GM18861 (cell line): ENCODE results near the gene TPCN2.
"Not testable (repeated sequence)": the region's sequence is repeated elsewhere in the genome, so short reads cannot be mapped to it uniquely, and the experiment has no call there.

ENCODE experiments used
- ATAC-seq: cut with Tn5 transposase; IDR thresholded peaks from one replicate; pipeline ENCODE4 v1.9.1; 2021; ENCODE audit not compliant: unreplicated experiment

The TPCN2 gene

DNA sequence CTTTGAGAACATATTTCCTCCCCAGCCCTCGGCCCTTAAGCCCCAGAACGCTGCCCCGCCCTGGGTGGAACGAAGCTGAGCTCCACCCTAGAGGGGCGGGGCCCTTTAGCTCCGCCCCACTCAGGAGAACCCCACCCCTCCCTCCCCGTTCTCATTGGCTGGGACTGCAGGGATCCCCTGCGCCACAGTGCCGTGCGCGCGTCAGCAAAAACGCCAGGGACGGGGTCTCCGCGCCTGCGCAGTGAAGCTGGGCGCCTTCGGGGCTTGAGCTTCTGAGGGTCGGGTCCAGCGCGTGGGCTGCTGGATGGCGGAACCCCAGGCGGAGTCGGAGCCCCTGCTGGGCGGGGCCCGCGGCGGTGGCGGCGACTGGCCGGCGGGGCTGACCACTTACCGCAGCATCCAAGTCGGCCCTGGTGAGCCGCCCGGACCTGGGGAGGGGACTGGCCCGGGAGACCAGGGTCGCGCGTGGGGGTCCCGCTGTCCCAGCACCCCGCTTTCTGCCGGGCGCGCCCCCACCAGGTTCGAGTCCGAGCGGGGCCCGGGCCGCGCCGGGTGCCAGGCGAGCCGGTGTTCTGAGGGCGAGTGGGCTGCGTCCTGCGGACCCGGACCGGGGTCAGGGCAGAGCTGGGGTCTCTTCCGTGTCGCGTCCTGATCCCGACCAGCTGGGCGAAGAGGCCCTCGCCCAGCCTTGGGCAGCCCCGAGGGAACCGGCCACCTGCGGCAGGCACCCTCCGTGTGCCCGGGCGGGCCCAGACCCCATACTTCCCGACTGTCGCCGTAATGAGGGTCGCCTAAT is at the start of gene TPCN2:
Gene TPCN2 (plus strand): TSS at position 239 of the 796 bp plus-strand sequence. CDS start 66 bp downstream, at position 305.
- peak; percentile 47 for ATAC-seq

- ATAC-seq = no peak
These were observed 49.5 kb upstream of the TPCN2 start for GRCh38 chr11:68999093-68999747.

GRCh38 chr11:68999748-69000355 is 48.9 kb upstream of the TPCN2 start:
- not testable (repeated sequence) for ATAC-seq

GRCh38 chr11:69000391-69000790 is 48.3 kb upstream of the TPCN2 start:
- no peak for ATAC-seq

DNA sequence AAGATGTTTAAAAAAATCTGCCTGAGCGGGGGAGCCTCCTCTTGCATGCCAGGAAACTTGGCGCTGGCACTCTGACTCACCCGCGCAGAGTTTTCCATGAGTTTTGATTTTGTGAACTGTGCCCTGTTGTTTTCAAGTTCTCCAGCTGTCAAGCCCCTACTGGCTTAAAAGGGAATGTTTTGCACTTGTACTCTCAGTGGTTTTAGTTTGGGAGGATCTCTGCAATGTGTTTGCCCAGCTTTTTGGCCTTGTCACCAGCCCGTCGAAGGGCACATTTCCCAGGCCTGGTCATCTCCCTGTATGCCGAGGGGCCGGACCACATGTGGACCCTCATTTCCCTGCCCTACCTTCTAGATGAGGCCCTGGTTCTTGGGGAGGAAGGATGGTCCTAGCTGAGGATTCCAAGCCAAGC is 47.9 kb upstream of the TPCN2 start:
- ATAC-seq = no peak

DNA sequence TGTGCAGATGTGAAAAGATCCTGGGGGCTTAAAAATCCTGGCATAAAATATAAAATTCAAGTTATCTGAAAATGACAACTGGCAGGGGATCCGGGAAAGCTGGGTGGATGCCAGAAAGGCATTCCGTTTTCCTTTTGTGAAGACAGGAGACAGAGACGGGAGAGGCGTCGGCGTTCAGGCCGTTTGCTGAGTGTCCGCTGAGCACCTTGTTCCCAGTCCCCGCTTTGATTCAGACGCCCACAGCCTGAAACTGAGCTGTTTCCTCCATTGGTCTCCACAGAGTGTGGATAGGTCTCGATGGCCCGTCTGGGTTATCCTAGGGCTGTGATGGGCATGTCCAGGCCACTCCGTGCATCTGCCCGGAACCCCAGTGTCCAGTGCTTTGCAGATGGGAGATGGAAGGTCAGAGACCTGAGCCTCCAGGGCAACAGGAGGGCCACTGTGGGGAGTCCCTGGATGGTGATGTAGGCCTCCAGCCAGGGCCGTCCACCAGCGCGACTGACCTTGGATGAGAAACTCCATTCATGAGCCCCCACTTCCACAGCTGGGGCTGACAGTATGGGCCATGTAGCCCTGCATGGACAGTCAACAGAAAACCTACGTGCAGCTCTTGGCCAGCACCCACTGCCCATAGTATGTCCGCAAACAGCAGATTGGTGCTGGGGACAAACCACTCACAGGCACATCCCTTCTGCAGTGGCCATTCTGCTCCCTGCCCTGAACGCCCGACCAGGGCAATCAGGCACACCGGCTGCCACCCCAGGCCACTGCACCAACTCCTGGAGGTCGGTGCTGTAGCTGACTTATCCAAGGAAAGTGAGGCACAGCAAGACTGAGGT is 47.3 kb upstream of the TPCN2 start:
- no peak for ATAC-seq

DNA sequence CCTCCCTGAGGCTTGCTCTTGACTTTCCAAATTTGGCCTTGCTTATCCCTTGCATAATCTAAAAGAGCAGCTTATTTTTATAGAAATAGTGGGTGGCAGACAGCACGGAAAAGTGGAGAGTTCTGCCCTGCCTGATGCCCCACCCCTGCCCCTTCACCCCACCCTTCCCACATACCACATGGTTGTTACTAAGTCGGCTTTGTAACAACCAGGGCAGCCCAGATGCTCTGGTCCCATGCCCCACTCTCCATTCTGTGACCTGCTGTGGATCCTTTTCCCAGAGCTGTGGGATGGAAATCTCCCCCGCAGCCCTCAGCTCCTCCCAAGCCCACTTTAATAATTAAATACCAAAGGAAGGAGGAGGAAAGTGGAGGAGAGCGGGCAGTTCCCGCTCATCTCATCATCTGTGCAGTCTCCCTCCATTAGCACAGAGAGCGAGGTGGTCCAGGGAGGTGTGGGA is 46.6 kb upstream of the TPCN2 start:
- ATAC-seq = no peak

DNA sequence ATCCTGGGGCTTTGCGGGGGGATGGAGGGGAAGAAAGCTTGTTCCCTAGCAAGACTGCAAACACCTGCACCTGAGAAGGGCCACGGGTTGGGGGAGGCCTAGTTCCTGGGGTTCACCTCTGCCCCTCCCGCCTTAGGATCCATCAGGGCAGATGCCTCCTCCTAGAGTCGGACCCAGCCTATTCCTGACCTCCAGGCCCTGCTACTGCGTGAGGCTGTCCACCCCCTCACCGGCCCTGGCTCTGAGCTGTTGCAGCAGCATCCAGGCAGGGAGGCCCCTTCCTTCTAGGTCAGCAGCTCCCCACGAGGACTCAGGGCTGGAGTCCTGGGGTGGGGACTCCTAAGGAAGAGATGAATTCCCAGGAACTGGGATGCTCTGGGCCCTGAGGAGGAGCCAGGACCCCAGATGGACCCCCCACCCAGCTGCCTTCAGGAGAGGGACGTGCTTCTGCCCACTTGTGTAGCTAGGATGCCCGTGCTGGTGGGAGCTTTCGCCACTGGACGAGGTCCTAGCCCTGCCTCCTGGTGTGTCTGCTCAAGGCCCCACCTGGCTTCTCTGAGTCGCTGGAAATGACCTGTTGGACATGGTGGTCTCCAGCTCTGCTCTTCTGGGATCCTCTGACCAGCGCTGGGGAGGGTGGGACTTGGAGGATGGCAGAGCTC is 46.0 kb upstream of the TPCN2 start:
- no peak for ATAC-seq

- ATAC-seq = no peak
These were observed 45.3 kb upstream of the TPCN2 start for GRCh38 chr11:69003301-69003865.

DNA sequence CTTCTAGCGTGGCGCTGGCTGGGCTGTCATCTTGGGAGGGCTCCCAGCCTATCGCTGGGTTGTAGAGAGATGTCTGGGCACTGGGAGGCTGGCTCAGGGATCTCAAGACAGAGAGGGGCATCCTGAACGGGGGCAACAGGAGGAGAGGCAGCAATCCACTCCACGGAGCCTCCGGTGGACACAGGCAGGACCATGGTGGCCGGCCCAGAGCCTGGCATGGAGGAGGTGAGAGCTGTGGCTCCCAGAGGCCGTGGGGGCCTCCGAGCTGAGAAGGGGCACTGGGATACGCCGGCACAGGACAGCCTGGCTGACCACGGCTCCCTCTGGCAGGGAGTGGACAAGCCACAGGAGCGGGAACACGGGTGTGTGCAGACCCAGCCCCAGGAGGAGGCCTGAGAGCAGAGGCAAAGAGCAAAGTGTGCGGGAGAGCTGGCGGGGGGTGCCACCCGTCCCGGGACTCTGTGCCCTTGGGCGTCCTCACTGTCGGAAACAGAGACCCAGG is 44.8 kb upstream of the TPCN2 start:
- no peak for ATAC-seq

DNA sequence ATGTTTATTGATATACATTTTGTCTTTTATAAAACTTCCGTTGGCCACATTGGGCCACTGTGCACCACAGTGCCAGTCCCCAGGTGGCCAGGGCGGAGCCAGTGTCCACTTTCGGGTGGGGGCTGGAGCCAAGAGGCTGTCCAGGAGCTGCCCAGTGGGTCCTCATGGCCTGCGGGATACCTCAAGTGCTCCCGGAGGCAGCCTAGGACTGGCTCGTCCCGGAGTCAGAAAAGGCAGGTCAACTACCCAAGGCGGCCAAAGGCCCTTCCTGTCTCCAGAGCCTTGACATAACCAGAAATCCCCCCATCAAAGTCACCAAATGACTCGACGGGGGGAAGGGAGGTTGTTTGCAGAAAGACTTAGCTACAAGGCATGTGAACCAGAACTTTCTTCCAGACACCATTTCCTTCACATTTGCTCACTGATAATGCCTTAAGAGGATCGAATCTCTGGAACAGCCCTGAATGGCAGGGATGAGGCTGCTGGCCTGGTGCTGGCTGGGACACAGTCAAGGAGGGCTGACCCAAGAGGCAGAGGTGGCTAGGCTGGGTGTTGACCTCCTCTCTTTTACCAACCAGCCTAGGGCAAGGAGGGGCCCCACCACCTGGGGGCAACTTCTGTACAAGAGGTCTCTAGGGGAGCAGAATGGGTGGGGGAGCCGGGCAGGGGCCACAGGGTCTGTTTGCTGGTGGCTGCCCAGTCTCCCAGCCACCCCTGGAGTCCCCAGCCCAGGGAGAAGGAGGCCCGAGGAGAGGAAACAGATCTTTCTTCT is 44.1 kb upstream of the TPCN2 start:
- no peak for ATAC-seq

DNA sequence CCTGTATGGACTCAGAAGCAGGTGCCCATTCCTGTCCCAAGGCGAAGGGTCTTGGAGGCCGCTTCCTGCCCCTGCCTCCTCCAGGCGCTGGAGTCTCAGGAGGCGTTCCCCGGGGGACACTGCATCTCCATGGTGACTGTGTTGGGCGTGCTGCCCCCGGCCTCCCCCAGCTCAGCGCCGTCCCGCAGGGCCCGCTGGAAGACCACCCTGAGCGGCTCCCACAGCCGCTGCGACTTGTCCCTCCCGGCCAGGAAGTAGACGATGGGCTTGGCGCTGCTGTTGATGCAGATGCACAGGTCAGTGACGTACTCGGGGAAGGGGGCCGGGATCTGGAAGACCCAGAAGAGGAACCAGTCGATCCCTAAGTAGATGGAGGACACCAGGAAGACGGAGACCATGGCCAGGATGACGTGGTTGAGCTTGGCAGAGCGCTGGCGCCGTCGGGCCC is 43.5 kb upstream of the TPCN2 start:
- ATAC-seq = no peak

GRCh38 chr11:69005631-69006368 is 42.9 kb upstream of the TPCN2 start:
- ATAC-seq = no peak

- ATAC-seq = no peak
These were observed 41.9 kb upstream of the TPCN2 start for GRCh38 chr11:69006816-69007215.

GRCh38 chr11:69007975-69008381 is 40.8 kb upstream of the TPCN2 start:
- ATAC-seq = no peak

GRCh38 chr11:69008737-69009440 is 39.8 kb upstream of the TPCN2 start:
- no peak for ATAC-seq

DNA sequence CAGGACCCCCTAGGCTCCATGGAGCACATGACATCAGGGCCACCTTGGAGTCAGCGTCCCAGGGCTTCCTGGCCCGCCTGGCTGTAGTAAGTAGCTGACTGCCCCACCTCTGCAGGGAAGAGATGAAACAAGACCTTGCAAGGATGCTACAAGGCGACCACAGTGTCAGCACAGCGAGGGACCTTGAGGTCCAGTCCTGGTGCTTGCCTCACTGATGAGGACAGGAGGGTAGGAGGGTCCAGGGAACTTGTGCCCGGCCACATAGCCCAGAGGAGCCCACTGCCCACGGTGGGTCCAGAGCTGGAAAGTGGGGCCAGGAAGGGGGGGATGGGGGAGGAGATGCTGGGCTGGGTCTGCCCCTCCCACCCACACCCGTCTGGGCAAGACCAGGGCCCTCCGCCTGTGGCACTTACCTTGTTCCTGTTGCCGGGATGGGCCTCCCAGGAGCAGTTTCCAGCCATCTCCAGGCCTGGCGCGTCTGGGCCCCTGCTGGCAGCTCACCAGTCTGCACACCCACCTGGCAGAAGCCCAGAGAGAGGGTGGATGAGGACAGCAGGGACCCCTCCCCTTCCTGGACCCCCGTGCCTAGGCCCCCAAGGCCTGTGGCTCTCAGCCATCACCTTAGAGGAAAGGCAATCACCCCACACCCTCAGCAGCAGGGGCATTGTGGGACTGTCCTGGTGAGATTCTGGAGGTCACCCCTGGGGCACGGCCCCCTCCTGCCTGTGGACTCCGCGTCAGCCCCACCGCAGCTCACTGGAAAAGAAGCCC is 39.1 kb upstream of the TPCN2 start:
- no peak for ATAC-seq
